ENCODE measurements around the gene CBR3. TPM values are rescaled to one million over a fixed set of nuclear protein-coding genes. Genes with fewer than 3 reads are reported as not detected.

CBR3 gene
- total and polyA plus RNA-seq, 2 of the 13 experiments (the other 11 are each of a cell fraction or from before 2014, with no cell fraction given): not detected

- no peak for TF ChIP-seq YEATS2 (CRISPR knock-in tag; IDR thresholded peaks at IDR 0.05; ENCODE audit: borderline replicate concordance)
- no peak for TF ChIP-seq ZIK1 (CRISPR knock-in tag; IDR thresholded peaks at IDR 0.05; ENCODE audit: borderline replicate concordance, low read depth)
- TF ChIP-seq CREBL2 (CRISPR knock-in tag; IDR thresholded peaks at IDR 0.05; ENCODE audit: borderline replicate concordance): no peak
- no peak for TF ChIP-seq ZNF546 (CRISPR knock-in tag; conservative IDR thresholded peaks at IDR 0.05)
- no peak for TF ChIP-seq PHF5A (CRISPR knock-in tag; IDR thresholded peaks at IDR 0.05; ENCODE audit: low read depth, unreplicated experiment)
- no peak for TF ChIP-seq HDAC6 (IDR thresholded peaks at IDR 0.05; ENCODE audit: low read depth, low read length)
- peak; percentile 86; the same call in 1 of the 2 replicates for TF ChIP-seq ZNF646 (CRISPR knock-in tag; IDR thresholded peaks at IDR 0.05)
- no peak for TF ChIP-seq ZBTB37 (CRISPR knock-in tag; IDR thresholded peaks at IDR 0.05)
- TF ChIP-seq ZFP62 (CRISPR knock-in tag; IDR thresholded peaks at IDR 0.05): no peak
- TF ChIP-seq KLF16 (CRISPR knock-in tag; IDR thresholded peaks at IDR 0.05): 0 out of 4 replicates have a peak, but pooled peaks of 1 of the 2 experiments have one; percentile 36
- no peak for TF ChIP-seq ELK4 (CRISPR knock-in tag; IDR thresholded peaks at IDR 0.05; ENCODE audit: borderline replicate concordance)
These were observed 29.2 kb downstream of the CBR3 start (continued) for GRCh38 chr21:36163750-36164741.
